Activated B cell treated with CpG ODN at 0.5 μM for 24 hours (primary cell): ENCODE results near the gene CENPN. TPM values are rescaled to one million over a fixed set of nuclear protein-coding genes. Genes with fewer than 3 reads are reported as not detected.

Source experiments
- ATAC-seq: fragments of 200-7000 bp; cut with Tn5 transposase; one replicate; pipeline ENCODE4 v1.10.0; 2021; ENCODE audit warnings: low read depth, mild to moderate bottlenecking, moderate library complexity
- CTCF ChIA-PET: fragments of 350-600 bp; sonication (Branson Sonifier 250); formaldehyde crosslinking; loops from one replicate; lab custom pipeline; 2021; ENCODE audit warnings: antibody characterized with exemption; lab: Charles Lee
- POLR2A ChIA-PET: fragments of 350-600 bp; sonication (Branson Sonifier 250); formaldehyde crosslinking; loops from one replicate; lab custom pipeline; 2021; ENCODE audit warnings: antibody characterized with exemption; lab: Charles Lee
- DNase-seq: peaks from one replicate; pipeline ENCODE4 v3.0.0; 2022
- H3K27ac Mint-ChIP-seq: one replicate; pipeline ENCODE4 v1.8.0; 2020; ENCODE audit warnings: mixed read lengths
- H3K27me3 Mint-ChIP-seq: one replicate; pipeline ENCODE4 v1.8.0; 2021; ENCODE audit warnings: mixed read lengths
- H3K36me3 Mint-ChIP-seq: one replicate; pipeline ENCODE4 v1.8.0; 2021; ENCODE audit warnings: low read depth, mixed read lengths
- H3K4me1 Mint-ChIP-seq: one replicate; pipeline ENCODE4 v1.8.0; 2021; ENCODE audit warnings: mixed read lengths
- H3K4me3 Mint-ChIP-seq: one replicate; pipeline ENCODE4 v1.8.0; 2020; ENCODE audit warnings: mild to moderate bottlenecking, mixed read lengths
- H3K9me3 Mint-ChIP-seq: one replicate; pipeline ENCODE4 v1.8.0; 2020; ENCODE audit warnings: mixed read lengths
- intact Hi-C: fragments of 100-400 bp; cut with micrococcal nuclease; formaldehyde crosslinking; loops from one replicate; pipeline ENCODE4 v1.15.1; 2024
- total RNA-seq: library from RNA; stranded (reverse); gene quantifications from 2 replicates; pipeline ENCODE4 v1.2.3, GENCODE V29; 2022
- TF ChIP-seq, protein P1 (sequence below): fragments of 200-600 bp; IDR thresholded peaks from one replicate; pipeline ENCODE4 v1.8.0; 2022; ENCODE audit warnings: antibody characterized with exemption, mild to moderate bottlenecking

Gene CENPN
- total RNA-seq, 1 donor from 2014 or later, result 5.9 TPM

GRCh38 chr16:81077076-81077940 is 70.3 kb downstream of the CENPN start, which contains the start of gene C16orf46:
Gene C16orf46, minus strand, starts transcription at chr16:81077238. Its CDS starts 13,283 bp downstream, at chr16:81063955.
- TF ChIP-seq, protein P1, sequence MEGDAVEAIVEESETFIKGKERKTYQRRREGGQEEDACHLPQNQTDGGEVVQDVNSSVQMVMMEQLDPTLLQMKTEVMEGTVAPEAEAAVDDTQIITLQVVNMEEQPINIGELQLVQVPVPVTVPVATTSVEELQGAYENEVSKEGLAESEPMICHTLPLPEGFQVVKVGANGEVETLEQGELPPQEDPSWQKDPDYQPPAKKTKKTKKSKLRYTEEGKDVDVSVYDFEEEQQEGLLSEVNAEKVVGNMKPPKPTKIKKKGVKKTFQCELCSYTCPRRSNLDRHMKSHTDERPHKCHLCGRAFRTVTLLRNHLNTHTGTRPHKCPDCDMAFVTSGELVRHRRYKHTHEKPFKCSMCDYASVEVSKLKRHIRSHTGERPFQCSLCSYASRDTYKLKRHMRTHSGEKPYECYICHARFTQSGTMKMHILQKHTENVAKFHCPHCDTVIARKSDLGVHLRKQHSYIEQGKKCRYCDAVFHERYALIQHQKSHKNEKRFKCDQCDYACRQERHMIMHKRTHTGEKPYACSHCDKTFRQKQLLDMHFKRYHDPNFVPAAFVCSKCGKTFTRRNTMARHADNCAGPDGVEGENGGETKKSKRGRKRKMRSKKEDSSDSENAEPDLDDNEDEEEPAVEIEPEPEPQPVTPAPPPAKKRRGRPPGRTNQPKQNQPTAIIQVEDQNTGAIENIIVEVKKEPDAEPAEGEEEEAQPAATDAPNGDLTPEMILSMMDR, result no peak

DNA sequence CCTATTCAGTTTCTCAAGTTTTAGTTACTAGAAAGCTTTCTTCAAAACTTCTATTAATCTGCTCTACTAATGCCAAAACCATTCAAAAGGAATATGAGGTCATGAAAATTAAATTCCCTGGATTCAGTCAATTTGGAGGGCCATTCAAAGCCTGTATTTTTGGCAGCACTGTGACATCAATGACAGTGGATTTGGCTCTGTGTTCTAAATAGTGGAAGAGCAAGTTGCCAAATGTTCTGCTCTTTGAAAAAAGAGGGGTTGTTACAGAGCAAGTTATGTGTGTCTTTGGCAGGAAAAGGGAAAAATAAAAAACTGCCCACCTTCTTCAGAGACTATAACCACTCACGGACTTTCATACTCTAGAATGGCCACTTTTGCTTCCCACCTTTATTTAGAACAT is 73.2 kb downstream of the CENPN start:
- DNase-seq (no peak), ATAC-seq (no peak)
- CTCF ChIA-PET, result no interaction called here
- Mint-ChIP-seq H3K4me1 (peaks cover 3% of the 10 kb centered on the region), H3K4me3 (no peak overlapping the region), H3K36me3 (no peaks in the 10 kb centered on the region), H3K9me3 (no peaks in the 10 kb centered on the region), H3K27ac (no peak overlapping the region), H3K27me3 (no peaks in the 10 kb centered on the region)
- POLR2A ChIA-PET, result no interaction called here
- TF ChIP-seq, protein P1, result no peak
- intact Hi-C loops, result no loop called here

More at GRCh38 chr16:81077076-81077940, 70.3 kb downstream of the CENPN start, which contains the start of gene C16orf46:
- H3K9me3 Mint-ChIP-seq, result no peaks in the 10 kb centered on the region
- no peak within 1 kb of the TSS for H3K27ac Mint-ChIP-seq
- peak within 1 kb of the TSS; percentile 28 for H3K4me3 Mint-ChIP-seq
- peak; percentile 77 for ATAC-seq
- H3K4me1 Mint-ChIP-seq, result peaks cover 3% of the 10 kb centered on the region
- DNase-seq, result peak; percentile 99
- CTCF ChIA-PET, result interaction anchor here (0.6 to 3.4 kb wide), 3 partner anchors 42 to 73 kb away, joined by 3 to 21 read pairs (median 3); partner anchors contain the start of gene ATMIN
- POLR2A ChIA-PET, result interaction anchor here (0.6 to 2.9 kb wide), 10 partner anchors 14 to 237 kb away, joined by 3 to 24 read pairs (median 4); partner anchors contain the start of genes ATMIN, CENPN, CMC2 and GAN
- H3K27me3 Mint-ChIP-seq, result no peaks in the 10 kb centered on the region
- intact Hi-C loops, result loop anchor here (1.0 to 10.0 kb wide), 4 partner anchors 19 to 1093 kb away; partner anchors contain the start of genes CDYL2, GAN, GCSH and MPHOSPH6
- no peaks in the 10 kb centered on the region for H3K36me3 Mint-ChIP-seq

- ATAC-seq, result no peak
- ChIA-PET CTCF (no interaction called here), POLR2A (no interaction called here)
- H3K4me3 Mint-ChIP-seq, result no peak overlapping the region
- intact Hi-C loops, result no loop called here
- no peak overlapping the region for H3K27ac Mint-ChIP-seq
- H3K36me3 Mint-ChIP-seq, result no peaks in the 10 kb centered on the region
- no peak for DNase-seq
- H3K4me1 Mint-ChIP-seq, result peaks cover 3% of the 10 kb centered on the region
- H3K27me3 Mint-ChIP-seq, result no peaks in the 10 kb centered on the region
- H3K9me3 Mint-ChIP-seq, result no peaks in the 10 kb centered on the region
- TF ChIP-seq, protein P1, result no peak
These were observed 74.0 kb downstream of the CENPN start for GRCh38 chr16:81081014-81081413.

Other genes starting within 250 kb of the CENPN start
- gene CDYL2, start 202.6 kb upstream of the CENPN start, total RNA-seq, result 3.2 and 3.4 TPM in 2 replicates
- 18.1 and 22.3 TPM in 2 replicates for gene CMC2, start 329 bp upstream of the CENPN start, total RNA-seq
- 30.6 and 31.0 TPM in 2 replicates for gene ATMIN, start 28.6 kb downstream of the CENPN start, total RNA-seq
- 0.61 and 0.75 TPM in 2 replicates for gene C16orf46, start 70.0 kb downstream of the CENPN start, total RNA-seq
- 8.4 and 8.8 TPM in 2 replicates for gene GCSH, start 89.2 kb downstream of the CENPN start, total RNA-seq
- gene BCO1, start 231.5 kb downstream of the CENPN start, total RNA-seq, result not detected in 2 replicates